ENCODE data around the gene PDGFA.

DNA sequence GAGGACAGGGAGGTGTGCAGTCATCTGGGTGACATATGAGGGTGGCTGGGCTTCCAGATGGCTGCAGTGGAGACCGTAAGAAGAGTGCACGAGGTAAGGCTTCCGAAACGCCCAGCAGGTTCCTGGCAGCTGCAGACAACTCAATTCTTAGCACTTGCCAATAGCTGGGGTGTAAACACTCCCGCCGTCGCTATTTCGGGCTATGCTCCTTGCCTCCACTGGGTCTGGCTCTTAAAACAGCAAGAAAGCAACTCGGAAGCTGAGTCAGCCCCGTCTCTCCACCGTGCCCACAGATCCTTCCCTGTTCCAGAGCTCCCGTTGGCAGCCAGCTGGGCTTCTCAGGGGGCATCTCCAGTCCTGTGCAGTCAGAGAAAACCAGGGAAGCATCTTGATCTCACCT is 6.1 kb upstream of the PDGFA start:
- TF ChIP-seq CTCF (conservative IDR thresholded peaks at IDR 0.05; ENCODE audit: low read depth, low read length) (no peak), EZH2phosphoT487 (IDR thresholded peaks at IDR 0.05; ENCODE audit: borderline replicate concordance, low read length) (no peak), EZH2 (IDR thresholded peaks at IDR 0.05; ENCODE audit: low read length, unreplicated experiment) (no peak)

Data from PC-3 (cell line).